IMR-90 (cell line): ENCODE results near the gene ANKRD13B. TPM values are rescaled to one million over a fixed set of nuclear protein-coding genes. Genes with fewer than 3 reads are reported as not detected.

Experiments
- ATAC-seq: fragments of 200-7000 bp; cut with Tn5 transposase; 2 replicates; pipeline ENCODE4 v1.9.1; 2020; ENCODE audit warnings: low read depth, mild to moderate bottlenecking, moderate library complexity
- BruUV-seq: library from RNA; stranded (reverse); fragments of 400-500 nt; replicated peaks from 2 replicates; lab custom pipeline; 2021; lab: Mats Ljungman, UMichigan
- CTCF ChIA-PET: fragments of 300-600 bp; formaldehyde crosslinking; extraction: SDS; loops from one replicate; lab custom pipeline; 2021; ENCODE audit warnings: antibody characterized with exemption; lab: Yijun Ruan, JAX
- POLR2A ChIA-PET: fragments of 300-600 bp; sonication (Branson Sonifier 250); formaldehyde crosslinking; loops from one replicate; lab custom pipeline; 2022; ENCODE audit warnings: antibody characterized with exemption; ENCODE audit not compliant: unreplicated experiment; lab: Charles Lee
- DNase-seq: peaks from one replicate; pipeline ENCODE4 v3.0.0; 2013
- H2AFZ ChIP-seq: replicated peaks from 2 replicates; pipeline ENCODE3; 2013; ENCODE audit warnings: low read length, mild to moderate bottlenecking; ENCODE audit not compliant: poor library complexity
- H2AK5ac ChIP-seq: 2 replicates; pipeline ENCODE4 v1.6.1; 2013; ENCODE audit warnings: low read depth, low read length, inconsistent platforms
- H2AK9ac ChIP-seq: replicated peaks from 2 replicates; pipeline ENCODE3; 2013; ENCODE audit warnings: mild to moderate bottlenecking, low read depth, low read length, moderate library complexity; ENCODE audit not compliant: poor library complexity
- H2BK120ac ChIP-seq: 2 replicates; pipeline ENCODE4 v1.6.1; 2013; ENCODE audit warnings: low read depth, low read length, inconsistent platforms
- H2BK15ac ChIP-seq: 3 replicates; pipeline ENCODE4 v1.6.1; 2013; ENCODE audit warnings: low read depth, low read length, inconsistent platforms
- H2BK20ac ChIP-seq: 2 replicates; pipeline ENCODE4 v1.6.1; 2013; ENCODE audit warnings: low read depth, mild to moderate bottlenecking, inconsistent platforms, low read length, moderate library complexity
- H2BK5ac ChIP-seq: 2 replicates; pipeline ENCODE4 v1.6.1; 2013; ENCODE audit warnings: mild to moderate bottlenecking, low read depth, low read length, inconsistent platforms; ENCODE audit not compliant: poor library complexity, severe bottlenecking
- H3K14ac ChIP-seq: replicated peaks from 2 replicates; pipeline ENCODE4 v1.6.1; 2013; ENCODE audit warnings: low read depth, low read length, inconsistent platforms
- H3K18ac ChIP-seq: 2 replicates; pipeline ENCODE4 v1.6.1; 2013; ENCODE audit warnings: low read depth, low read length, control low read depth
- H3K23ac ChIP-seq: 2 replicates; pipeline ENCODE4 v1.6.1; 2013; ENCODE audit warnings: low read depth, low read length, inconsistent platforms
- H3K27ac ChIP-seq: 2 replicates; pipeline ENCODE4 v1.5.1; 2013; ENCODE audit warnings: mild to moderate bottlenecking, control low read depth, low read length; ENCODE audit not compliant: insufficient read depth
- H3K27me3 ChIP-seq: 2 replicates; pipeline ENCODE4 v1.6.1; 2013; ENCODE audit warnings: low read length; ENCODE audit not compliant: control insufficient read depth, insufficient read depth
- H3K36me3 ChIP-seq: 2 replicates; pipeline ENCODE4 v1.6.1; 2013; ENCODE audit warnings: low read length, mixed read lengths; ENCODE audit not compliant: control insufficient read depth, insufficient read depth
- H3K4ac ChIP-seq: 2 replicates; pipeline ENCODE4 v1.6.1; 2013; ENCODE audit warnings: low read depth, low read length, inconsistent platforms
- H3K4me1 ChIP-seq: 2 replicates; pipeline ENCODE4 v1.6.1; 2013; ENCODE audit warnings: low read length, mixed read lengths; ENCODE audit not compliant: control insufficient read depth, insufficient read depth
- H3K4me2 ChIP-seq: 2 replicates; pipeline ENCODE4 v1.6.1; 2013; ENCODE audit warnings: low read depth, mild to moderate bottlenecking, control low read depth, low read length, moderate library complexity
- H3K4me3 ChIP-seq: 2 replicates; pipeline ENCODE4 v1.5.1; 2013; ENCODE audit warnings: low read depth, mild to moderate bottlenecking, control low read depth, low read length, moderate library complexity; ENCODE audit not compliant: insufficient read depth
- H3K56ac ChIP-seq: 2 replicates; pipeline ENCODE4 v1.6.1; 2013; ENCODE audit warnings: low read length, inconsistent platforms; ENCODE audit not compliant: insufficient read depth; ENCODE audit errors: extremely low read depth
- H3K79me1 ChIP-seq, 2 experiments: 2 replicates each; pipeline ENCODE4 v1.6.1; 2013; ENCODE audit warnings: low read length in 2 of 2, inconsistent platforms in 1 of 2, low read depth in 1 of 2
- H3K9ac ChIP-seq: 2 replicates; pipeline ENCODE4 v1.6.1; 2013; ENCODE audit warnings: low read depth, low read length, control low read depth
- H3K9me1 ChIP-seq: 2 replicates; pipeline ENCODE4 v1.6.1; 2013; ENCODE audit warnings: low read length, inconsistent platforms; ENCODE audit not compliant: insufficient read depth
- H3K9me3 ChIP-seq: 2 replicates; pipeline ENCODE4 v1.6.1; 2013; ENCODE audit warnings: low read length; ENCODE audit not compliant: control insufficient read depth, insufficient read depth
- H4K20me1 ChIP-seq: 2 replicates; pipeline ENCODE4 v1.6.1; 2013; ENCODE audit warnings: low read length, inconsistent platforms; ENCODE audit not compliant: insufficient read depth
- H4K5ac ChIP-seq: 2 replicates; pipeline ENCODE4 v1.6.1; 2013; ENCODE audit warnings: mild to moderate bottlenecking, low read depth, low read length, control low read depth
- H4K8ac ChIP-seq, 2 experiments: 2 replicates each; pipeline ENCODE4 v1.6.1; 2013; ENCODE audit warnings: low read depth in 2 of 2, low read length in 2 of 2, control low read depth in 1 of 2, inconsistent platforms in 1 of 2
- H4K91ac ChIP-seq: 2 replicates; pipeline ENCODE4 v1.6.1; 2013; ENCODE audit warnings: low read depth, low read length, inconsistent platforms; ENCODE audit not compliant: insufficient read depth
- BHLHE40 ChIP-seq: fragments of 150-350 bp; IDR thresholded peaks from 2 replicates; pipeline ENCODE4 v1.6.1; 2016; ENCODE audit warnings: mild to moderate bottlenecking, low read depth, low read length
- CHD1 ChIP-seq: IDR thresholded peaks from 2 replicates; pipeline ENCODE4 v1.6.1; 2012; ENCODE audit warnings: low read depth, low read length, improper control_type of control experiment
- MXI1 ChIP-seq: IDR thresholded peaks from 2 replicates; pipeline ENCODE4 v1.6.1; 2012; ENCODE audit warnings: low read depth, mild to moderate bottlenecking, low read length, moderate library complexity, borderline replicate concordance
- NFE2L2 ChIP-seq: fragments of 150-350 bp; IDR thresholded peaks from 2 replicates; pipeline ENCODE4 v1.6.1; 2016; ENCODE audit warnings: low read depth, mild to moderate bottlenecking, low read length
- POLR2A ChIP-seq: IDR thresholded peaks from 2 replicates; pipeline ENCODE4 v1.6.1; 2012; ENCODE audit warnings: mild to moderate bottlenecking, low read depth, low read length
- RAD21 ChIP-seq: IDR thresholded peaks from 2 replicates; pipeline ENCODE4 v1.6.1; 2012; ENCODE audit warnings: low read length, improper control_type of control experiment
- RCOR1 ChIP-seq: IDR thresholded peaks from 2 replicates; pipeline ENCODE4 v1.6.1; 2012; ENCODE audit warnings: mild to moderate bottlenecking, low read length, improper control_type of control experiment; ENCODE audit not compliant: insufficient replicate concordance
- WGBS, 2 experiments: methylation state at CpG; one replicate each; pipeline versions ENCODE4 v1.1.5 to v1.1.7; 2013; ENCODE audit warnings: missing lambda C conversion rate in 2 of 2; ENCODE audit not compliant: insufficient read length in 1 of 2; ENCODE audit errors: extremely low coverage in 2 of 2; 5-methylcytosine and 5-hydroxymethylcytosine counted together
- dilution Hi-C: fragments of 300-500 bp; cut with HindIII; formaldehyde crosslinking; loops from one replicate; pipeline ENCODE4 v1.14.3; 2018; ENCODE audit warnings: low sequenced_read_pairs; ENCODE audit not compliant: unreplicated experiment
- in situ Hi-C: fragments of 300-500 bp; cut with MboI; formaldehyde crosslinking; loops from 3 replicates; pipeline ENCODE4 v1.14.3; 2019; ENCODE audit warnings: low sequenced_read_pairs, inconsistent platforms, mixed read lengths
- intact Hi-C: fragments of 100-400 bp; cut with micrococcal nuclease; formaldehyde crosslinking; loops from 2 replicates; pipeline ENCODE4 v1.10.0; 2022
- polyA plus RNA-seq, 3 experiments: library from polyadenylated mRNA; depleted of rRNA; stranded (reverse); fragments of >200 nt; gene quantifications; 2 replicates each; pipeline ENCODE4 v1.2.3, GENCODE V29; 2012; ENCODE audit warnings: low replicate concordance in 1 of 3
- total RNA-seq: library from RNA; depleted of rRNA; stranded (reverse); fragments of >200 nt; gene quantifications from 2 replicates; pipeline ENCODE4 v1.2.3, GENCODE V29; 2012
- TF ChIP-seq, protein P1 (sequence below): fragments of 150-350 bp; IDR thresholded peaks from 2 replicates; pipeline ENCODE4 v1.6.1; 2016; ENCODE audit warnings: low read depth, mild to moderate bottlenecking, low read length, moderate library complexity, borderline replicate concordance
- TF ChIP-seq, protein P2 (sequence below): conservative IDR thresholded peaks from 2 replicates; pipeline ENCODE4 v1.5.1; 2012; ENCODE audit warnings: mild to moderate bottlenecking, low read depth, low read length, improper control_type of control experiment
- TF ChIP-seq, protein P3 (sequence below): fragments of 150-350 bp; IDR thresholded peaks from 2 replicates; pipeline ENCODE4 v1.6.1; 2017; ENCODE audit warnings: mild to moderate bottlenecking, antibody characterized with exemption, low read length, low read depth

Gene ANKRD13B
- total and polyA plus RNA-seq, 2 of the 4 experiments (the other 2 are of a cell fraction), result 0.90 to 4.0 TPM

DNA sequence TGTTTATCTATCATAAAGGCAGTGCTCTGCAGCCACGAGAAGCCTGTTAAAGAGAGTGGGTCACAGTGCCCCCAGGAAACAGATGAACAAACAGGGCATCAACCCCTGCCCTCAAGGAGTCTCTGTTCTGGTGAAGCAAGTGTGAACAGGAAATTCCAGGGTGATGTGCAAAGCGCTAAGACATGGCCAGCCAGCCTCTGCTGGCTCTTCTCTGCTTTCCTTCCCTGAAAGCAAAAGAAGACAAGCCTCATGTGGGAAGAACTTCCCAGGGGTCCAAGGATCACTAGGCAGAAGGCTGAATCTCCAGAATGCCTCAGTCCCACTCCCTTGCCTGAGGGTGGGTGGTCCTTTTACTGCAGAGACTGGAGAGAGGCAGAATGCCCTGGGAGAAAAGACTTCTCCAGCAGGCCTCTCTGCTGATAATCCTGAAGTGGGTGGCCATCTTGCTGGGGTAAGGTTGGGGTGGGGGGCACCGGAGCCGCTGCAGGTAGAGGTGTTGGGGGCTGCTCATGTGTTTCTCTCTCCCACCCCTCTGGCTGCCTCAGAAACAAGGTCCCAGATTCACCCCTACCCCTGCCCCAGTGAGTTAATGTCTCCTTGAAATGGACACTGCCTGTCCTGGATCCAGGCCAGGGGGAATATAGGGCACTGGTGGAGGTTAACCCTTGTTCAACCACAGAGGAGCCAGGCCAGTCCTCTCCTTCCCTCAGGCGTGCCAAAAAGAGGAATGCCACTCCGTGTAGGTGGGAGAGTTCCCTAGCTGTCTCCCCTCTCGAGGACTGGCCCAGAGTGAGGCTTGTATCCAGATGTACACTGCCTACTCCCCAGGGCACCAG, 2.4 kb downstream of the ANKRD13B start (continued):
- TF ChIP-seq RCOR1, result no peak

DNA sequence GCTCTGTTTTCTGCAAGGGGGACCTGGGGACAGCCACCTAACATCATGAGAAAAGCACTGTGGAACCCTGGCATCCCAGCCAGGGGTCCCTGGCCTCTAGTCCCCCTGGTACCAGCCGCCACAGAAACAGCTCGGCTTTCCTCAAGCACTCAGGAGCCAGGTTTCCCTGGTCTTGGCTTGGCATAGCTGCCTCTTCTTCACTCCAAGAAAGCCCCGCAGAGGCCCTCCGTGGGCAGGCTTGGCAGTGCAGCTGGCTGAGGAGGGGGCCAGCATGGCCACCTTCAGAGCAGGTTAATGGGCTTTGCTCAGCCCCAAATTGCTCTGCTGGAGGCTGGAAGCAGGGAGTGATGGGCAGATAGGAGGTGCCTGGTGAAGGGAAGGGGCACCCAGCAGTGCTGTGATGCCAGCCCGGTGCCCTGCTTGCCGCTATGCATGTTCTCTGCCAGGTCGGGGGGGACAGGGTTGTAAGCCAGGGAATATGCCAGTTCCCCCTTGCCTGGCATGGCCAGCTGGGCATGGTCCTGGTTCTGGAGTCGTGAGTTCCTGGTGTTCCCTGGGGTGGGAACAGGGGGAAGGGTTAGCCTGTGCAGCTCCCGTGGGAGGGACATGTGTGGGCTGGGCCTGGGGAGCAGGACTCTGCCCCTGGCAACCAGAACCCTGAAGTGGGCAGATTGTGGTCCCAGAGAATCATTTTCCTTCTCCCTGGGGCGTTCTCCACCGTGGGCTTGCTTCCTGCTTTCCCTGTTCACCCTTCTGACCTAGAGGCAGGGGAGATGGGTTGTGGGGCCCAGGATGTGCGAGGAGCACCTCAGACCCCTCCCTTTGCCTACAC, 3.2 kb downstream of the ANKRD13B start:
- ATAC-seq (no peak), DNase-seq (no peak)
- Histone ChIP-seq H2AFZ (no peak overlapping the region), H3K9me3 (no peaks in the 10 kb centered on the region), H3K4ac (no peak overlapping the region), H3K79me1 (peaks cover 0 to 16% of the 10 kb centered on the region in 2 experiments), H3K4me2 (no peak overlapping the region), H3K27ac (no peak overlapping the region), H3K23ac (no peak overlapping the region), H2BK5ac (no peak overlapping the region), H3K27me3 (peaks cover 2% of the 10 kb centered on the region; the same call in 1 of the 2 replicates), H4K91ac (no peak overlapping the region), H2BK20ac (no peak overlapping the region), H3K18ac (no peak overlapping the region), H2BK120ac (no peak overlapping the region), H2AK9ac (no peak overlapping the region), H3K9ac (no peak overlapping the region), H3K4me1 (peaks cover 16% of the 10 kb centered on the region), H3K36me3 (no peaks in the 10 kb centered on the region), H2BK15ac (no peak overlapping the region), H4K20me1 (peaks cover 36% of the 10 kb centered on the region), H3K14ac (no peak overlapping the region), H3K9me1 (no peaks in the 10 kb centered on the region), H2AK5ac (0 out of 2 replicates have a peak overlapping the region, but pooled peaks have one; percentile 10), H3K56ac (no peak overlapping the region), H3K4me3 (no peak overlapping the region), H4K8ac (no peak overlapping the region), H4K5ac (no peak overlapping the region)
- no TSS peak for BruUV-seq
- WGBS, 2 experiments, result 85% methylated on average over 4 of the region's 12 CpGs; no CpG with 5 or more reads in 1 of the 2 experiments
- CTCF ChIA-PET, result no interaction called here
- intact Hi-C loops, result no loop called here
- POLR2A ChIA-PET, result no interaction called here
- dilution Hi-C loops, result no loop called here
- in situ Hi-C loops, result no loop called here
- TF ChIP-seq BHLHE40 (no peak), NFE2L2 (no peak), RCOR1 (no peak), RAD21 (no peak), CHD1 (no peak), MXI1 (no peak), POLR2A (no peak)
- TF ChIP-seq, protein P1, sequence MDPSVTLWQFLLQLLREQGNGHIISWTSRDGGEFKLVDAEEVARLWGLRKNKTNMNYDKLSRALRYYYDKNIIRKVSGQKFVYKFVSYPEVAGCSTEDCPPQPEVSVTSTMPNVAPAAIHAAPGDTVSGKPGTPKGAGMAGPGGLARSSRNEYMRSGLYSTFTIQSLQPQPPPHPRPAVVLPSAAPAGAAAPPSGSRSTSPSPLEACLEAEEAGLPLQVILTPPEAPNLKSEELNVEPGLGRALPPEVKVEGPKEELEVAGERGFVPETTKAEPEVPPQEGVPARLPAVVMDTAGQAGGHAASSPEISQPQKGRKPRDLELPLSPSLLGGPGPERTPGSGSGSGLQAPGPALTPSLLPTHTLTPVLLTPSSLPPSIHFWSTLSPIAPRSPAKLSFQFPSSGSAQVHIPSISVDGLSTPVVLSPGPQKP, result no peak
- TF ChIP-seq, protein P2, sequence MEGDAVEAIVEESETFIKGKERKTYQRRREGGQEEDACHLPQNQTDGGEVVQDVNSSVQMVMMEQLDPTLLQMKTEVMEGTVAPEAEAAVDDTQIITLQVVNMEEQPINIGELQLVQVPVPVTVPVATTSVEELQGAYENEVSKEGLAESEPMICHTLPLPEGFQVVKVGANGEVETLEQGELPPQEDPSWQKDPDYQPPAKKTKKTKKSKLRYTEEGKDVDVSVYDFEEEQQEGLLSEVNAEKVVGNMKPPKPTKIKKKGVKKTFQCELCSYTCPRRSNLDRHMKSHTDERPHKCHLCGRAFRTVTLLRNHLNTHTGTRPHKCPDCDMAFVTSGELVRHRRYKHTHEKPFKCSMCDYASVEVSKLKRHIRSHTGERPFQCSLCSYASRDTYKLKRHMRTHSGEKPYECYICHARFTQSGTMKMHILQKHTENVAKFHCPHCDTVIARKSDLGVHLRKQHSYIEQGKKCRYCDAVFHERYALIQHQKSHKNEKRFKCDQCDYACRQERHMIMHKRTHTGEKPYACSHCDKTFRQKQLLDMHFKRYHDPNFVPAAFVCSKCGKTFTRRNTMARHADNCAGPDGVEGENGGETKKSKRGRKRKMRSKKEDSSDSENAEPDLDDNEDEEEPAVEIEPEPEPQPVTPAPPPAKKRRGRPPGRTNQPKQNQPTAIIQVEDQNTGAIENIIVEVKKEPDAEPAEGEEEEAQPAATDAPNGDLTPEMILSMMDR, result no peak
- TF ChIP-seq, protein P3, sequence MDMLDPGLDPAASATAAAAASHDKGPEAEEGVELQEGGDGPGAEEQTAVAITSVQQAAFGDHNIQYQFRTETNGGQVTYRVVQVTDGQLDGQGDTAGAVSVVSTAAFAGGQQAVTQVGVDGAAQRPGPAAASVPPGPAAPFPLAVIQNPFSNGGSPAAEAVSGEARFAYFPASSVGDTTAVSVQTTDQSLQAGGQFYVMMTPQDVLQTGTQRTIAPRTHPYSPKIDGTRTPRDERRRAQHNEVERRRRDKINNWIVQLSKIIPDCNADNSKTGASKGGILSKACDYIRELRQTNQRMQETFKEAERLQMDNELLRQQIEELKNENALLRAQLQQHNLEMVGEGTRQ, result no peak
